ENCODE results near the gene WDR91.

The WDR91 gene

DNA sequence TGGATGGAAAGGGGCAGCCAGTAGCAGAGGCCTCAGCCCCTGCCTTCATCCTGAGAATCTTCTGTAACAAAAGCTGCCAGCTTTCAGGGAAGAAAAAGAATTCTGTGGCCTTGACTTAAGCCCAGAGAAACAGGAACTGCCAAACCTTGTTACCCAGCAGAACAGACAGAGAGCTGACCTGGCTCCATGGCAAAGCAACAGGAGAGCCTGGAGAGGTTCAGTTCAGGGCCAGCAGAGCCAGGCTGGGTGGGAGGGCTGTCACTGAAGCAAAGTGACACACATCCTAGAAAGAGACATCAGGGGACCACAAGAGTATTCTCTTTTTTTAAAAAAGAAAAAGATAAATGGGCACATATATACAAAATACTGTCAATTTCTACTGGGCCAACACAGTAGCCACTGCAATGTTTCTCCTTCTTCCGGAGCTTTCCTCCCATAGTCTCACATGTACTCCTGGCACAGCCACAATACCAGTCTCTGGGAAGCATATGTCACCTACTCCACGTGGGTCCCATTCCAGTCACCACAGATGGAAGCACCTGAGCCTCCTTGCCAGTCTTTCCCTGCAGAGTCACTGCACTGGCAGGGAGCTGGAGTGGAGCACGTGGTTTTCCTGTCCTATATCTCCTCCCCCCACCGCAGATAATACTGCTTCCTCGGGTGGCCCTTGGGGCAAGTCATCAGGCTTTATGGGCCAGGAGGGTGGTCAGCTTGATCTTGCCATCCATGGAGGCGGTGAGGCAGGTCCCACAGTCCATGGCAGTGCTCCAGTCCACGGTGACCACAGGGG, 25.7 kb downstream of the WDR91 start:
- TF ChIP-seq, protein P1, sequence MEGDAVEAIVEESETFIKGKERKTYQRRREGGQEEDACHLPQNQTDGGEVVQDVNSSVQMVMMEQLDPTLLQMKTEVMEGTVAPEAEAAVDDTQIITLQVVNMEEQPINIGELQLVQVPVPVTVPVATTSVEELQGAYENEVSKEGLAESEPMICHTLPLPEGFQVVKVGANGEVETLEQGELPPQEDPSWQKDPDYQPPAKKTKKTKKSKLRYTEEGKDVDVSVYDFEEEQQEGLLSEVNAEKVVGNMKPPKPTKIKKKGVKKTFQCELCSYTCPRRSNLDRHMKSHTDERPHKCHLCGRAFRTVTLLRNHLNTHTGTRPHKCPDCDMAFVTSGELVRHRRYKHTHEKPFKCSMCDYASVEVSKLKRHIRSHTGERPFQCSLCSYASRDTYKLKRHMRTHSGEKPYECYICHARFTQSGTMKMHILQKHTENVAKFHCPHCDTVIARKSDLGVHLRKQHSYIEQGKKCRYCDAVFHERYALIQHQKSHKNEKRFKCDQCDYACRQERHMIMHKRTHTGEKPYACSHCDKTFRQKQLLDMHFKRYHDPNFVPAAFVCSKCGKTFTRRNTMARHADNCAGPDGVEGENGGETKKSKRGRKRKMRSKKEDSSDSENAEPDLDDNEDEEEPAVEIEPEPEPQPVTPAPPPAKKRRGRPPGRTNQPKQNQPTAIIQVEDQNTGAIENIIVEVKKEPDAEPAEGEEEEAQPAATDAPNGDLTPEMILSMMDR (IDR thresholded peaks at IDR 0.05; ENCODE audit: borderline replicate concordance, insufficient read depth, low read depth, low read length) = no peak
- no peak overlapping the region for H3K4me3 ChIP-seq (ENCODE audit: low read depth, low read length)

DNA sequence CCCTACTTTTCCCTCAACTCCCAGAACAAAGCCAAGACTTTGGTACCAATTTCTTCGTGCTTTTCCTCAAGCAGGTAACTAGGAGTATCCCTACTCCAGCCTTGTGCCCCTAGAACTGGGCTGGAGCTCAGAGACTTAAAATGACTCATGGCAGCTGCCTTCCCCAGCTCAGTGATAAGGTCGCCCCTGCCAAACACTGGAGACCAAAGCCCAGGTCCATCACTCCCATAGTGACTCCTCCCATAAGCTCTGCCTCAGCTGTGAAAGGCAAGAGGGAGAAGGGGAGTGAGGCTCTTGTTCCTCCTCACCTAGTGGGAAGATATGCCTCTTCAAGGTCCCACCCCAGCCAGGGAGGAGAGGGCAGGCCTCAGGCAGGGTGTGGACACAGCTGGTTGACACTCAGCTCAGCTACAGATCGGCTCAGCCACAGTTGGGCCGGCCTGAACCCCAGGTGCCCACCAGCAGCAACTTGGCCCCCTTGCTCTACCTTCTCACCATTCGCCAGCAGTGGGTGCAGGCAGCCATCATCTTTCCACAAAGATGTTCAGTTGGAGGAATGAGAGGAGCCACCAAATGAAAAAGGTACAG, 27.0 kb downstream of the WDR91 start:
- H3K4me3 ChIP-seq (ENCODE audit: low read depth, low read length) = no peak overlapping the region
- TF ChIP-seq, protein P1 (IDR thresholded peaks at IDR 0.05; ENCODE audit: borderline replicate concordance, insufficient read depth, low read depth, low read length) = no peak

DNA sequence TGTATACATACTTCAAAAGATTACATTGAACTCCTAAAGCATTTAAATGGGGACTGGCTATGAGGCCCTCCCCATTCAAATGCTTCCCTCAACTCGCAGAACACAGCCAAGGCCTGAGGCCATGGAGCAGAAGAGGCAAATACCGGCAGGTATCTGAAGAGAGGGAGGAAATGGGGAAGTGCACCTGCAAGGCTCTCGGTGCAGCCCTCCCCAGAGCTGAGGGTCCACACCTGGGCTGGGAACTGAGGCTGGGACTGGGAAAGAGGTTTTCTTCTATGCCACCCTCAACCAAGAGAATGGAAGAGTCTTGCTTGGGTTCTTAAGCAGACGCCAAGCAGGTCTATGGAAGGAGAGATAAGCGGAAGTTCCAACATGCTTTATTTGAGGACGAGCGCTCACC, 27.8 kb downstream of the WDR91 start:
- TF ChIP-seq, protein P1 (IDR thresholded peaks at IDR 0.05; ENCODE audit: borderline replicate concordance, insufficient read depth, low read depth, low read length) = no peak
- H3K4me3 ChIP-seq (ENCODE audit: low read depth, low read length) = no peak overlapping the region

DNA sequence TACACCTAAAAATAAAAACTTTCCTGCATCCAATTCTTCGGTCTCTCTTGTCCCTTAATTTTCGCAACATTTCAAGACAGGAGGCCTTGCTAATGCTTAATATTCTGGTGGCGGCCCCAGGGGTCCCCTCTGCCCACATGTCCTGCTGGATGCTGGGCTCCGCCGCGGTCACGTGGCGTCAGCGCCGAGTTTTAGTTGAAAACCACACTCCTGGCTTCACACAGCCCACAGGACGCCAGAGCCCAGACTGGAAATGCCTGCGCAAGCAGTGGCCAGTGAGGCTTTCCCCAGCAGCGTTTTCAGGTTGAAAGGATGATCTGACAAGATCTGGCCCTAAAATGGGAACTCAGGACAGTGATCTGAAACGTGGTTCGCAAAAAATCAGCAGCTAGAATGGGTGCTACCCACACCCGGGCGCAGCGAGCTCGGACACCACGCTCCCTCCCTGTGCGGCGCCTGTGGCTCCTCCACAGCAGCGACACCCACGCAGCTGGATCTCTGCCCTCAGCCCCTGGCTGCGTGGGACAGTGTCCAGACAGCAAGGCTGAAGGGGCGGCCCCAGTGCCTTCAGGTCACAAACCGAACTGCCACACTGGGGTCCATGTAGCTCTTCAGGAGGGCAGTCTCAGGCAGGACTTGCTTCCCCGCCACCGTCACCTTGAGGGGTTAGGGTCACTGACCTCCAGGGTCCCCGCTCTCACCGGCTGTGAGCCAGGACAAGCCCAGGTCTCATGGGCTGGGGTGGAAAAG, 29.2 kb downstream of the WDR91 start:
- TF ChIP-seq, protein P1 (IDR thresholded peaks at IDR 0.05; ENCODE audit: borderline replicate concordance, insufficient read depth, low read depth, low read length) = no peak
- H3K4me3 ChIP-seq (ENCODE audit: low read depth, low read length) = no peak overlapping the region

GRCh38 chr7:135181261-135181928, 29.9 kb downstream of the WDR91 start:
- no peak overlapping the region for H3K4me3 ChIP-seq (ENCODE audit: low read depth, low read length)
- TF ChIP-seq, protein P1 (IDR thresholded peaks at IDR 0.05; ENCODE audit: borderline replicate concordance, insufficient read depth, low read depth, low read length) = no peak

- TF ChIP-seq, protein P1 (IDR thresholded peaks at IDR 0.05; ENCODE audit: borderline replicate concordance, insufficient read depth, low read depth, low read length) = no peak
- no peak overlapping the region for H3K4me3 ChIP-seq (ENCODE audit: low read depth, low read length)
These were observed 31.2 kb downstream of the WDR91 start for GRCh38 chr7:135180122-135180521.
